NAMALWA (cell line): ENCODE results near the gene CFAP157.

ENCODE experiments used
- DNase-seq: peaks from one replicate; pipeline ENCODE4 v3.0.0-alpha.2; 2015; ENCODE audit warnings: low spot score

The CFAP157 gene

GRCh38 chr9:127715470-127716337, 8.9 kb downstream of the CFAP157 start, which contains the start of the genes PTRH1 and TTC16:
Gene PTRH1, minus strand, starts transcription at chr9:127715663. Its CDS starts 24 bp downstream, at chr9:127715639.
Gene TTC16, plus strand, starts transcription at chr9:127716079. Its CDS starts 67 bp downstream, at chr9:127716146.
- DNase-seq = peak; percentile 96

- no peak for DNase-seq
These were observed 9.6 kb downstream of the CFAP157 start for GRCh38 chr9:127716412-127716811.

GRCh38 chr9:127717766-127718165, 11.0 kb downstream of the CFAP157 start:
- DNase-seq = no peak

GRCh38 chr9:127720031-127720864, 13.5 kb downstream of the CFAP157 start:
- DNase-seq = no peak

- DNase-seq = no peak
These were observed 14.1 kb downstream of the CFAP157 start for GRCh38 chr9:127720865-127721227.

- no peak for DNase-seq
These were observed 14.6 kb downstream of the CFAP157 start for GRCh38 chr9:127721391-127721821.

- no peak for DNase-seq
These were observed 15.4 kb downstream of the CFAP157 start for GRCh38 chr9:127722055-127722745.

GRCh38 chr9:127723013-127723412, 16.2 kb downstream of the CFAP157 start:
- no peak for DNase-seq

- no peak for DNase-seq
These were observed 16.7 kb downstream of the CFAP157 start for GRCh38 chr9:127723444-127723843.

- DNase-seq = no peak
These were observed 17.2 kb downstream of the CFAP157 start for GRCh38 chr9:127724012-127724411.

GRCh38 chr9:127726871-127727270, 20.1 kb downstream of the CFAP157 start:
- no peak for DNase-seq

- no peak for DNase-seq
These were observed 22.0 kb downstream of the CFAP157 start for GRCh38 chr9:127728808-127729207.

- DNase-seq = no peak
These were observed 22.9 kb downstream of the CFAP157 start for GRCh38 chr9:127729522-127730256.

- no peak for DNase-seq
These were observed 23.5 kb downstream of the CFAP157 start for GRCh38 chr9:127730262-127730661.

GRCh38 chr9:127730799-127731410, 24.1 kb downstream of the CFAP157 start:
- no peak for DNase-seq

GRCh38 chr9:127731938-127732337, 25.1 kb downstream of the CFAP157 start:
- DNase-seq = no peak

GRCh38 chr9:127732444-127732843, 25.7 kb downstream of the CFAP157 start:
- no peak for DNase-seq

GRCh38 chr9:127733614-127734013, 26.8 kb downstream of the CFAP157 start:
- DNase-seq = no peak

- DNase-seq = no peak
These were observed 27.5 kb downstream of the CFAP157 start for GRCh38 chr9:127734247-127734746.

GRCh38 chr9:127734747-127735529, 28.1 kb downstream of the CFAP157 start, which contains the start of gene TOR2A:
Gene TOR2A, minus strand, starts transcription at chr9:127735294. Its CDS starts 24 bp downstream, at chr9:127735270.
- DNase-seq = peak; percentile 98
